H9 (cell line): ENCODE data around the gene PTPRK. TPM values are rescaled to one million over a fixed set of nuclear protein-coding genes. Genes with fewer than 3 reads are reported as not detected.

Experiments used
- DNase-seq: peaks from one replicate; pipeline ENCODE4 v3.0.0-alpha.2; 2017
- H2AFZ ChIP-seq: one replicate; pipeline ENCODE4 v1.6.1; 2013; ENCODE audit warnings: mild to moderate bottlenecking, low read length, control low read depth, moderate library complexity
- H2AK5ac ChIP-seq: 2 replicates; pipeline ENCODE4 v1.6.1; 2013; ENCODE audit warnings: low read length, control low read depth, mixed read lengths; ENCODE audit not compliant: insufficient read length
- H2BK120ac ChIP-seq: one replicate; pipeline ENCODE4 v1.6.1; 2013; ENCODE audit warnings: low read depth, mild to moderate bottlenecking, low read length, control low read depth, inconsistent platforms; ENCODE audit not compliant: poor library complexity, severe bottlenecking
- H2BK12ac ChIP-seq: 2 replicates; pipeline ENCODE4 v1.6.1; 2013; ENCODE audit warnings: low read length, control low read depth, mixed read lengths, low read depth; ENCODE audit not compliant: insufficient read length
- H2BK15ac ChIP-seq: 2 replicates; pipeline ENCODE4 v1.6.1; 2013; ENCODE audit warnings: low read depth, low read length, control low read depth
- H2BK20ac ChIP-seq: one replicate; pipeline ENCODE4 v1.6.1; 2013; ENCODE audit warnings: low read depth, mild to moderate bottlenecking, low read length, control low read depth, inconsistent platforms; ENCODE audit not compliant: poor library complexity, severe bottlenecking
- H2BK5ac ChIP-seq: 2 replicates; pipeline ENCODE4 v1.6.1; 2013; ENCODE audit warnings: low read length, control low read depth, mixed read lengths; ENCODE audit not compliant: insufficient read length
- H3K14ac ChIP-seq: 2 replicates; pipeline ENCODE4 v1.6.1; 2013; ENCODE audit warnings: low read length, control low read depth; ENCODE audit not compliant: insufficient read depth
- H3K18ac ChIP-seq: 2 replicates; pipeline ENCODE4 v1.6.1; 2013; ENCODE audit warnings: low read depth, mild to moderate bottlenecking, mixed read lengths, low read length, control low read depth; ENCODE audit not compliant: insufficient read length
- H3K23ac ChIP-seq: 2 replicates; pipeline ENCODE4 v1.6.1; 2013; ENCODE audit warnings: low read length, control low read depth, mixed read lengths, low read depth; ENCODE audit not compliant: insufficient read length
- H3K23me2 ChIP-seq: 2 replicates; pipeline ENCODE4 v1.6.1; 2013; ENCODE audit warnings: low read depth, mild to moderate bottlenecking, mixed read lengths, low read length, control low read depth; ENCODE audit not compliant: insufficient read length, poor library complexity, severe bottlenecking
- H3K27ac ChIP-seq: 2 replicates; pipeline ENCODE4 v1.5.1; 2013; ENCODE audit warnings: low read length, control low read depth, mixed read lengths, low read depth; ENCODE audit not compliant: insufficient read length
- H3K27me3 ChIP-seq: 2 replicates; pipeline ENCODE4 v1.6.1; 2013; ENCODE audit warnings: low read length, control low read depth, inconsistent platforms; ENCODE audit not compliant: insufficient read depth
- H3K4ac ChIP-seq: 2 replicates; pipeline ENCODE4 v1.6.1; 2013; ENCODE audit warnings: low read depth, mild to moderate bottlenecking, control low read depth, inconsistent platforms, low read length, moderate library complexity
- H3K4me1 ChIP-seq: 2 replicates; pipeline ENCODE4 v1.6.1; 2013; ENCODE audit warnings: low read length, control low read depth, inconsistent platforms; ENCODE audit not compliant: insufficient read depth
- H3K4me2 ChIP-seq: 2 replicates; pipeline ENCODE4 v1.6.1; 2013; ENCODE audit warnings: low read length, control low read depth, mixed read lengths; ENCODE audit not compliant: insufficient read length, insufficient read depth
- H3K56ac ChIP-seq: 2 replicates; pipeline ENCODE4 v1.6.1; 2013; ENCODE audit warnings: low read depth, mild to moderate bottlenecking, mixed read lengths, low read length, control low read depth; ENCODE audit not compliant: insufficient read length
- H3K79me1 ChIP-seq: 2 replicates; pipeline ENCODE4 v1.6.1; 2013; ENCODE audit warnings: low read depth, mild to moderate bottlenecking, moderate library complexity, low read length, control low read depth, inconsistent platforms; ENCODE audit not compliant: insufficient read depth, poor library complexity, severe bottlenecking
- H3K79me2 ChIP-seq: 2 replicates; pipeline ENCODE4 v1.6.1; 2013; ENCODE audit warnings: low read length, control low read depth, inconsistent platforms; ENCODE audit not compliant: insufficient read depth
- H3K9ac ChIP-seq: 2 replicates; pipeline ENCODE4 v1.6.1; 2013; ENCODE audit warnings: low read length, control low read depth, mixed read lengths; ENCODE audit not compliant: insufficient read length; ENCODE audit errors: extremely low read depth
- H3K9me3 ChIP-seq: one replicate; pipeline ENCODE4 v1.6.1; 2013; ENCODE audit warnings: low read depth, low read length, inconsistent platforms; ENCODE audit not compliant: control insufficient read depth
- H3T11ph ChIP-seq: one replicate; pipeline ENCODE4 v1.6.1; 2013; ENCODE audit warnings: mild to moderate bottlenecking, low read length, control low read depth, inconsistent platforms
- H4K20me1 ChIP-seq: one replicate; pipeline ENCODE4 v1.6.1; 2013; ENCODE audit not compliant: control insufficient read depth, insufficient read length, insufficient read depth
- H4K5ac ChIP-seq: 2 replicates; pipeline ENCODE4 v1.6.1; 2013; ENCODE audit warnings: low read depth, mild to moderate bottlenecking, mixed read lengths, low read length, control low read depth; ENCODE audit not compliant: insufficient read length
- H4K8ac ChIP-seq: replicated peaks from 2 replicates; pipeline ENCODE4 v1.6.1; 2013; ENCODE audit warnings: low read length, control low read depth, mixed read lengths, low read depth; ENCODE audit not compliant: insufficient read length
- H4K91ac ChIP-seq: 2 replicates; pipeline ENCODE4 v1.6.1; 2013; ENCODE audit warnings: low read depth, mild to moderate bottlenecking, moderate library complexity, mixed read lengths, low read length, control low read depth; ENCODE audit not compliant: insufficient read length
- H3K27ac Mint-ChIP-seq, 3 experiments: 2 replicates in 2 of 3; 3 replicates in 1 of 3; pipeline ENCODE4 v1.8.0; 2020 to 2021; ENCODE audit warnings: mixed read lengths in 3 of 3, mild to moderate bottlenecking in 1 of 3, moderate library complexity in 1 of 3
- H3K27me3 Mint-ChIP-seq: 2 replicates; pipeline ENCODE4 v1.8.0; 2021; ENCODE audit warnings: low read depth, mild to moderate bottlenecking, moderate library complexity, mixed read lengths
- H3K36me3 Mint-ChIP-seq, 3 experiments: 2 replicates in 2 of 3; 3 replicates in 1 of 3; pipeline ENCODE4 v1.8.0; 2020 to 2021; ENCODE audit warnings: low read depth in 3 of 3, mixed read lengths in 3 of 3; ENCODE audit not compliant: insufficient read depth in 1 of 3
- H3K4me1 Mint-ChIP-seq, 2 experiments: 2 replicates each; pipeline ENCODE4 v1.8.0; 2020; ENCODE audit warnings: mixed read lengths in 2 of 2
- H3K4me3 Mint-ChIP-seq, 2 experiments: 2 replicates in 1 of 2; 3 replicates in 1 of 2; pipeline ENCODE4 v1.8.0; 2020 to 2021; ENCODE audit warnings: mild to moderate bottlenecking in 2 of 2, mixed read lengths in 2 of 2, moderate library complexity in 1 of 2
- H3K9me3 Mint-ChIP-seq, 2 experiments: 2 replicates in 1 of 2; 3 replicates in 1 of 2; pipeline ENCODE4 v1.8.0; 2020; ENCODE audit warnings: mild to moderate bottlenecking in 2 of 2, mixed read lengths in 2 of 2, moderate library complexity in 1 of 2
- WGBS: extraction: QIAGEN DNeasy Blood & Tissue Kit; methylation state at CpG from one replicate; pipeline ENCODE4 v1.1.7; 2013; ENCODE audit warnings: missing lambda C conversion rate, low lambda C conversion rate, mixed read lengths; ENCODE audit not compliant: insufficient read length; ENCODE audit errors: extremely low coverage; 5-methylcytosine and 5-hydroxymethylcytosine counted together
- total RNA-seq: library from RNA; stranded (reverse); gene quantifications from 2 replicates; pipeline ENCODE4 v1.2.1, GENCODE V29; 2021
- TF ChIP-seq, protein P1 (sequence below): fragments of 200-600 bp; sonication (generic); conservative IDR thresholded peaks from 3 replicates; pipeline ENCODE4 v1.8.0; 2021; ENCODE audit warnings: antibody characterized with exemption, mild to moderate bottlenecking

PTPRK gene
- total RNA-seq, 1 experiment from 2014 or later = 47.9 TPM

- WGBS = no CpG with 5 or more reads among the region's 6 CpGs
- Histone ChIP-seq H2BK120ac (no peak overlapping the region), H2AK5ac (no peak overlapping the region), H3T11ph (no peak overlapping the region), H3K18ac (no peak overlapping the region), H3K79me1 (no peaks in the 10 kb centered on the region), H3K4me2 (no peak overlapping the region), H3K9me3 (no peaks in the 10 kb centered on the region), H2BK5ac (no peak overlapping the region), H3K4me1 (no peaks in the 10 kb centered on the region), H3K79me2 (no peaks in the 10 kb centered on the region), H3K27me3 (no peaks in the 10 kb centered on the region), H4K8ac (no peak overlapping the region), H4K5ac (no peak overlapping the region), H2BK20ac (no peak overlapping the region), H2BK15ac (no peak overlapping the region), H2BK12ac (no peak overlapping the region), H3K14ac (no peak overlapping the region), H3K23ac (no peak overlapping the region), H3K27ac (no peak overlapping the region), H3K4ac (no peak overlapping the region), H4K91ac (no peak overlapping the region), H3K56ac (no peak overlapping the region), H3K9ac (no peak overlapping the region), H2AFZ (peak overlapping the region; percentile 52), H4K20me1 (no peaks in the 10 kb centered on the region), H3K23me2 (no peaks in the 10 kb centered on the region)
- TF ChIP-seq, protein P1, sequence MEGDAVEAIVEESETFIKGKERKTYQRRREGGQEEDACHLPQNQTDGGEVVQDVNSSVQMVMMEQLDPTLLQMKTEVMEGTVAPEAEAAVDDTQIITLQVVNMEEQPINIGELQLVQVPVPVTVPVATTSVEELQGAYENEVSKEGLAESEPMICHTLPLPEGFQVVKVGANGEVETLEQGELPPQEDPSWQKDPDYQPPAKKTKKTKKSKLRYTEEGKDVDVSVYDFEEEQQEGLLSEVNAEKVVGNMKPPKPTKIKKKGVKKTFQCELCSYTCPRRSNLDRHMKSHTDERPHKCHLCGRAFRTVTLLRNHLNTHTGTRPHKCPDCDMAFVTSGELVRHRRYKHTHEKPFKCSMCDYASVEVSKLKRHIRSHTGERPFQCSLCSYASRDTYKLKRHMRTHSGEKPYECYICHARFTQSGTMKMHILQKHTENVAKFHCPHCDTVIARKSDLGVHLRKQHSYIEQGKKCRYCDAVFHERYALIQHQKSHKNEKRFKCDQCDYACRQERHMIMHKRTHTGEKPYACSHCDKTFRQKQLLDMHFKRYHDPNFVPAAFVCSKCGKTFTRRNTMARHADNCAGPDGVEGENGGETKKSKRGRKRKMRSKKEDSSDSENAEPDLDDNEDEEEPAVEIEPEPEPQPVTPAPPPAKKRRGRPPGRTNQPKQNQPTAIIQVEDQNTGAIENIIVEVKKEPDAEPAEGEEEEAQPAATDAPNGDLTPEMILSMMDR = peak; percentile 66
- Mint-ChIP-seq H3K27ac (no peak overlapping the region; a peak in 1 of 7 replicates), H3K4me1 (no peaks in the 10 kb centered on the region), H3K4me3 (no peak overlapping the region), H3K36me3 (no peaks in the 10 kb centered on the region), H3K9me3 (no peaks in the 10 kb centered on the region), H3K27me3 (no peaks in the 10 kb centered on the region)
- no peak for DNase-seq
Measured at GRCh38 chr6:127956260-127956888, 564.0 kb downstream of the PTPRK start.
